Measurements from ENCODE around the gene FAM162A. TPM values are rescaled to one million over a fixed set of nuclear protein-coding genes. Genes with fewer than 3 reads are reported as not detected.
A peak's percentile ranks its signal among the peaks of the same experiment; 100 is the strongest.

Gene FAM162A
- total RNA-seq, 1 donor from 2014 or later: 14.3 TPM

GRCh38 chr3:122451371-122451770 lies 67.4 kb downstream of the FAM162A start:
- Histone ChIP-seq H3K36me3 (ENCODE audit: control insufficient read depth, insufficient read depth, low read length) (no peaks in the 10 kb centered on the region), H3K4me3 (ENCODE audit: low read depth, low read length) (no peak overlapping the region), H3K27me3 (ENCODE audit: control insufficient read depth, insufficient read depth, low read length) (no peaks in the 10 kb centered on the region)
- DNase-seq (ENCODE audit: low read depth): no peak
- TF ChIP-seq CTCF (IDR thresholded peaks at IDR 0.05; ENCODE audit: insufficient read depth, low read length, poor library complexity, severe bottlenecking): no peak

- TF ChIP-seq CTCF (IDR thresholded peaks at IDR 0.05; ENCODE audit: insufficient read depth, low read length, poor library complexity, severe bottlenecking): no peak
- DNase-seq (ENCODE audit: low read depth): no peak
- H3K36me3 ChIP-seq (ENCODE audit: control insufficient read depth, insufficient read depth, low read length): no peaks in the 10 kb centered on the region
- no peak overlapping the region for H3K4me3 ChIP-seq (ENCODE audit: low read depth, low read length)
- no peaks in the 10 kb centered on the region for H3K27me3 ChIP-seq (ENCODE audit: control insufficient read depth, insufficient read depth, low read length)
These were observed 72.1 kb downstream of the FAM162A start for GRCh38 chr3:122456074-122456473.

- Histone ChIP-seq H3K36me3 (ENCODE audit: control insufficient read depth, insufficient read depth, low read length) (no peaks in the 10 kb centered on the region), H3K27me3 (ENCODE audit: control insufficient read depth, insufficient read depth, low read length) (no peaks in the 10 kb centered on the region), H3K4me3 (ENCODE audit: low read depth, low read length) (no peak overlapping the region)
- DNase-seq (ENCODE audit: low read depth): no peak
- no peak for TF ChIP-seq CTCF (IDR thresholded peaks at IDR 0.05; ENCODE audit: insufficient read depth, low read length, poor library complexity, severe bottlenecking)
These were observed 73.7 kb downstream of the FAM162A start for GRCh38 chr3:122457706-122458105.

GRCh38 chr3:122458992-122459391 lies 75.0 kb downstream of the FAM162A start:
- DNase-seq (ENCODE audit: low read depth): peak; percentile 14
- H3K27me3 ChIP-seq (ENCODE audit: control insufficient read depth, insufficient read depth, low read length): no peaks in the 10 kb centered on the region
- peak; percentile 32 for TF ChIP-seq CTCF (IDR thresholded peaks at IDR 0.05; ENCODE audit: insufficient read depth, low read length, poor library complexity, severe bottlenecking)
- H3K4me3 ChIP-seq (ENCODE audit: low read depth, low read length): no peak overlapping the region
- no peaks in the 10 kb centered on the region for H3K36me3 ChIP-seq (ENCODE audit: control insufficient read depth, insufficient read depth, low read length)

- no peak for TF ChIP-seq CTCF (IDR thresholded peaks at IDR 0.05; ENCODE audit: insufficient read depth, low read length, poor library complexity, severe bottlenecking)
- H3K4me3 ChIP-seq (ENCODE audit: low read depth, low read length): no peak overlapping the region
- no peaks in the 10 kb centered on the region for H3K27me3 ChIP-seq (ENCODE audit: control insufficient read depth, insufficient read depth, low read length)
- DNase-seq (ENCODE audit: low read depth): no peak
- H3K36me3 ChIP-seq (ENCODE audit: control insufficient read depth, insufficient read depth, low read length): no peaks in the 10 kb centered on the region
These were observed 77.8 kb downstream of the FAM162A start for GRCh38 chr3:122461806-122462205.

Other genes starting within 250 kb of the FAM162A start
- 0.04 and 0.07 TPM in 2 replicates for gene CASR, start 200.5 kb upstream of the FAM162A start, total RNA-seq
- gene CSTA, start 58.9 kb upstream of the FAM162A start, total RNA-seq: not detected in 2 replicates
- gene MIX23, start 951 bp upstream of the FAM162A start, total RNA-seq: 24.8 and 27.1 TPM in 2 replicates
- gene WDR5B, start 31.9 kb downstream of the FAM162A start, total RNA-seq: 4.2 and 4.9 TPM in 2 replicates
- gene KPNA1, start 130.8 kb downstream of the FAM162A start, total RNA-seq: 46.0 and 48.1 TPM in 2 replicates
- gene PARP9, start 180.1 kb downstream of the FAM162A start, total RNA-seq: 15.8 and 19.4 TPM in 2 replicates
- gene DTX3L, start 180.2 kb downstream of the FAM162A start, total RNA-seq: 42.9 and 46.8 TPM in 2 replicates
- gene PARP15, start 193.5 kb downstream of the FAM162A start, total RNA-seq: under 0.01 TPM in 1 of 2 replicates, not detected in the other